Pancreas (tissue), 10 donors: Measurements from ENCODE around the gene TUBD1. TPM values are rescaled to one million over a fixed set of nuclear protein-coding genes. Genes with fewer than 3 reads are reported as not detected.

Experiments used
- ATAC-seq, 4 donors: fragments of 200-7000 bp; cut with Tn5 transposase; one replicate each; pipeline versions ENCODE4 v1.8.0 to v1.9.1; 2020; ENCODE audit warnings: mild to moderate bottlenecking in 4 of 4, moderate library complexity in 4 of 4
- DNase-seq, 6 donors: peaks; one replicate each; pipeline ENCODE4 v3.0.0-alpha.2; 2020
- FAIRE-seq: peaks from 2 replicates; lab custom pipeline; 2012; peaks lifted over from hg19 to GRCh38; lab: Jason Lieb, UNC
- H3K27ac ChIP-seq, 4 donors: fragments of 200-600 bp; sonication (generic); 1 replicate in 3 of 4; 2 replicates in 1 of 4; pipeline versions ENCODE4 v1.5.0 to v1.8.0; 2020
- H3K27me3 ChIP-seq, 4 donors: fragments of 200-600 bp; one replicate each; pipeline ENCODE4 v1.8.0; 2021
- H3K36me3 ChIP-seq, 3 donors: fragments of 200-600 bp; sonication (generic) in 1 of 3; one replicate each; pipeline versions ENCODE4 v1.5.0 to v1.8.0; 2020 to 2021
- H3K4me1 ChIP-seq, 3 donors: fragments of 200-600 bp; one replicate each; pipeline ENCODE4 v1.8.0; 2021
- H3K4me3 ChIP-seq, 4 donors: fragments of 200-600 bp; sonication (generic) in 2 of 4; one replicate each; pipeline versions ENCODE4 v1.5.0 to v1.8.0; 2020 to 2021
- H3K9me3 ChIP-seq, 4 donors: fragments of 200-600 bp; one replicate each; pipeline ENCODE4 v1.8.0; 2021
- CTCF ChIP-seq, 4 donors: fragments of 200-600 bp; sonication (generic) in 3 of 4; IDR thresholded peaks; one replicate each; pipeline versions ENCODE4 v1.5.0 to v1.8.0; 2021; ENCODE audit warnings: antibody characterized with exemption in 4 of 4
- WGBS, 2 donors: extraction: QIAGEN DNeasy Blood & Tissue Kit; methylation state at CpG; one replicate each; pipeline ENCODE4 v1.1.7; 2013; 5-methylcytosine and 5-hydroxymethylcytosine counted together
- intact Hi-C, 3 donors: fragments of 100-400 bp; cut with DNase I; formaldehyde crosslinking; loops; one replicate each; pipeline versions ENCODE4 v1.11.1 to v1.14.2; 2022
- polyA plus RNA-seq, 2 donors: library from polyadenylated mRNA; stranded (reverse); fragments of 200-250 nt; gene quantifications; one replicate each; pipeline ENCODE4 v1.2.3, GENCODE V29; 2013
- total RNA-seq, 6 donors: library from RNA; stranded (reverse); fragmentation: NEBNext Ultra II Directional in 4 of 6; extraction: Animal tissue kit (Norgen Biotek cat#: 25700) in 4 of 6; gene quantifications; one replicate each; pipeline versions ENCODE4 v1.2.1 to v1.2.4, GENCODE V29; 2021 to 2023
- donor health status: healthy with polysubstance abuse.
- donor health status: DM: no; HTN: no; CAD: no; lungs with moderate emphysema.
- donor health status: DM: no; HTN: no; CAD: no.
- donor health status: control.
- donor health status: control.
- donor health status: Bipolar disorder and iron deficiency.
- donor health status: DM: yes; HTN: yes; CAD: no.
- donor health status: DM: no; HTN: no; CAD: no.
- donor health status: DM: no; HTN: no; CAD: no.
- donor health status: DM: yes; HTN: yes; CAD: no.

Gene TUBD1
- total and polyA plus RNA-seq, 8 donors: 3.4 to 8.5 (median 6.6) TPM

DNA sequence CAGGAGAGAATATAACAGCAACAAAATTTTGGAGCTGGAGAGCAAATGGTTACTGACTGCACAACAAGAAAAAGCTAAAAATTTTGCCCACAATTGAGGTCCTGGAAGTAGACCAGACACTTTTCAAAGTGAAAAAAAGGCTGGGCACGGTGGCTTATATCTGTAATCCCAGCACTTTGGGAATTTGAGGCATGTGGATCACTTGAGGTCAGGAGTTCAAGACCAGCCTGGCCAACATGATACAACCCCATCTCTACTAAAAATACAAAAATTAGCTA lies 22.9 kb downstream of the TUBD1 start:
- intact Hi-C loops: loop anchor here in 1 of 3 donors (10.0 kb wide), 1 partner anchor 125 kb away; no protein-coding TSS in a partner anchor
- FAIRE-seq: no peak
- Histone ChIP-seq H3K27ac (peak overlapping the region; percentile 14 to 66 (median 40)), H3K36me3 (no peaks in the 10 kb centered on the region), H3K4me3 (no peak overlapping the region), H3K9me3 (no peaks in the 10 kb centered on the region), H3K4me1 (peaks cover 11 to 31% (median 25%) of the 10 kb centered on the region in 3 donors), H3K27me3 (no peaks in the 10 kb centered on the region)
- TF ChIP-seq CTCF (IDR thresholded peaks at IDR 0.05): no peak
- no peak for DNase-seq
- peak in 2 of 4 donors; percentile 6 to 14 for ATAC-seq
- 7 to 15% methylated on average over 1 of the region's 1 CpG for WGBS, 2 donors

DNA sequence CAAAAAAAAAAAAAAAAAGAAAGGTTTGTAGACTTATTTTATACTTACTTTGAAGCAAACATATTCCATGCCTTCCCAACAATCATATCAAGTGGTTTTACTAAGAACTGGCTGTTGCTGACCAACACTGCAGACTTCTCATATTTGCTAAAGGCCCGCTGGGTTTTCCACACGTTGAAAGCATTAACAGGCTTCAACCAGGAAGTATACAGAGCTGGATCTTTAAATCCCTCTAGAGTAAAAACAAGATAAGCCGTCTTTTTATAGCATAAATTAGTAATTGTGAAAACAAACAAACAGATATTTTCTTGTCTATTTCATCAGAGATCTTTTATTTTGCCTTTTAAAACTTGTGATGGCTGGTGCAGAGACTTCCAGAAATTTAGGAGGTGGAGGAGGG lies 29.1 kb downstream of the TUBD1 start:
- H3K36me3 ChIP-seq: no peaks in the 10 kb centered on the region
- DNase-seq: no peak
- H3K27ac ChIP-seq: no peak overlapping the region
- no peak overlapping the region for H3K4me3 ChIP-seq
- H3K9me3 ChIP-seq: no peaks in the 10 kb centered on the region
- peaks cover 4 to 7% (median 5%) of the 10 kb centered on the region in 3 donors for H3K4me1 ChIP-seq
- H3K27me3 ChIP-seq: no peaks in the 10 kb centered on the region
- no peak for ATAC-seq
- intact Hi-C loops: loop anchor here in 2 of 3 donors (5.0 to 10.0 kb wide), 2 partner anchors 111 to 119 kb away; no protein-coding TSS in a partner anchor
- 76% methylated on average over 3 of the region's 3 CpGs for WGBS, 2 donors
- no peak for TF ChIP-seq CTCF (IDR thresholded peaks at IDR 0.05)
- FAIRE-seq: no peak

- WGBS, 2 donors: 72 to 82% methylated on average over 2 of the region's 2 CpGs
- peak in 3 of 4 donors; percentile 39 to 54 (median 49) for TF ChIP-seq CTCF (IDR thresholded peaks at IDR 0.05)
- Histone ChIP-seq H3K36me3 (no peaks in the 10 kb centered on the region), H3K27ac (no peak overlapping the region), H3K27me3 (no peaks in the 10 kb centered on the region), H3K4me1 (peaks cover 5 to 44% (median 19%) of the 10 kb centered on the region in 3 donors), H3K4me3 (no peak overlapping the region), H3K9me3 (no peaks in the 10 kb centered on the region)
- ATAC-seq: peak in 3 of 4 donors; percentile 67 to 76 (median 73)
- FAIRE-seq: peak; percentile 85
- no peak for DNase-seq
- intact Hi-C loops: loop anchor here in 2 of 3 donors (5.0 to 10.0 kb wide), 2 partner anchors 107 to 115 kb away; no protein-coding TSS in a partner anchor
Measured at GRCh38 chr17:59859444-59860025, 33.2 kb downstream of the TUBD1 start.

- no peaks in the 10 kb centered on the region for H3K36me3 ChIP-seq
- TF ChIP-seq CTCF (IDR thresholded peaks at IDR 0.05): no peak
- no peak overlapping the region for H3K27ac ChIP-seq
- H3K9me3 ChIP-seq: no peaks in the 10 kb centered on the region
- H3K4me3 ChIP-seq: no peak overlapping the region
- DNase-seq (no peak), ATAC-seq (no peak), FAIRE-seq (no peak)
- H3K27me3 ChIP-seq: no peaks in the 10 kb centered on the region
- 74 to 83% methylated on average over 3 of the region's 3 CpGs for WGBS, 2 donors
- peaks cover 8 to 49% (median 19%) of the 10 kb centered on the region in 3 donors for H3K4me1 ChIP-seq
- intact Hi-C loops: no loop called here
Measured at GRCh38 chr17:59858932-59859331, 33.8 kb downstream of the TUBD1 start.

DNA sequence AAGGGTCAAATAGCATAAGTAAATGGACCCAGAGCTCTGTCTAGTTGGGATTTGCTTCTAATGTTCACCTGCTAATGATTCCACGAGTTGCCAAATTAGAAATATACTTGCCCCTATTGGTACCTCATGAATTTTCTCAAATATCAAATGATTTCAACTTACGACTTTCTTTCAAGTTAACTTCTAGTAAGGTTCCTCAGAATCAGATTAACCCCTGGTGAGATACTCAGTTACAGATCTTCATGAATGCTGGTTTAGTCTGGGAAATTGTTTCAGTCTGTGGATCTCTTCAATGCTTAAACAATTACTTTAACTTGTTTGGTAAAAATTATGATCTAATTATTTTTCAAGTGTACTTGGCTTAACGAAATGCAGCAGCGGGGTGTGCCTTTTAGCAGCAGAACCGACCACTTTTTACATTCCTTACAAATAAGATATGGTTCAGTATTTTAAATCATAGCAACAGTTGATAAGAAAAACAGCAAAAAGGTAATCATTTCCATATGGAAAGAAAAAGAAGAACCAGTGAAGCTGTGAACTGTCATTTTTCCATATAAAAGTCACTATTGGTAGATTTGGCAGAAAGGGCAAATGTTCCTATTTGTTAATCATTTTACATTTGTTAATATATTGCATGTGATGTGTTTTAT lies 34.5 kb downstream of the TUBD1 start:
- Histone ChIP-seq H3K36me3 (no peaks in the 10 kb centered on the region), H3K4me3 (no peak overlapping the region), H3K27me3 (no peaks in the 10 kb centered on the region), H3K9me3 (no peaks in the 10 kb centered on the region), H3K4me1 (peaks cover 8 to 56% (median 25%) of the 10 kb centered on the region in 3 donors), H3K27ac (peak overlapping the region in 2 of 4 donors; percentile 69 to 79)
- FAIRE-seq: no peak
- ATAC-seq: no peak
- WGBS, 2 donors: 76 to 77% methylated on average over 5 of the region's 5 CpGs
- intact Hi-C loops: no loop called here
- no peak for DNase-seq
- TF ChIP-seq CTCF (IDR thresholded peaks at IDR 0.05): no peak
